Stromal cell of bone marrow (primary cell): ENCODE results near the gene EFCAB8.

Experiments used
- DNase-seq: peaks from one replicate; pipeline ENCODE4 v3.0.0-alpha.2; 2012; ENCODE audit warnings: low read depth

The EFCAB8 gene

GRCh38 chr20:32858701-32859372 lies at the start of gene EFCAB8:
EFCAB8 (plus strand) TSS chr20:32858923; CDS start chr20:32863793, 4,870 bp downstream.
- no peak for DNase-seq

GRCh38 chr20:32809907-32810306 lies 48.8 kb upstream of the EFCAB8 start:
- no peak for DNase-seq

GRCh38 chr20:32810941-32811340 lies 47.8 kb upstream of the EFCAB8 start:
- no peak for DNase-seq

- no peak for DNase-seq
These were observed 46.8 kb upstream of the EFCAB8 start for GRCh38 chr20:32811886-32812285.

- no peak for DNase-seq
These were observed 38.6 kb upstream of the EFCAB8 start for GRCh38 chr20:32819992-32820697.

GRCh38 chr20:32820698-32821377 lies 37.9 kb upstream of the EFCAB8 start:
- DNase-seq: no peak

GRCh38 chr20:32822225-32822624 lies 36.5 kb upstream of the EFCAB8 start:
- DNase-seq: no peak

GRCh38 chr20:32823078-32823477 lies 35.6 kb upstream of the EFCAB8 start:
- peak; percentile 64 for DNase-seq

GRCh38 chr20:32823737-32824588 lies 34.8 kb upstream of the EFCAB8 start:
- no peak for DNase-seq

- DNase-seq: peak; percentile 11
These were observed 30.6 kb upstream of the EFCAB8 start for GRCh38 chr20:32828029-32828680.

- DNase-seq: peak; percentile 22
These were observed 29.3 kb upstream of the EFCAB8 start for GRCh38 chr20:32829311-32830005.

GRCh38 chr20:32830437-32830836 lies 28.3 kb upstream of the EFCAB8 start:
- DNase-seq: peak; percentile 20

GRCh38 chr20:32831982-32832381 lies 26.7 kb upstream of the EFCAB8 start:
- no peak for DNase-seq

GRCh38 chr20:32832664-32833063 lies 26.1 kb upstream of the EFCAB8 start:
- no peak for DNase-seq

GRCh38 chr20:32834972-32835371 lies 23.8 kb upstream of the EFCAB8 start:
- no peak for DNase-seq

- no peak for DNase-seq
These were observed 21.6 kb upstream of the EFCAB8 start for GRCh38 chr20:32837157-32837556.

GRCh38 chr20:32839227-32839981 lies 19.3 kb upstream of the EFCAB8 start:
- no peak for DNase-seq

- DNase-seq: no peak
These were observed 18.8 kb upstream of the EFCAB8 start for GRCh38 chr20:32839982-32840285.

- no peak for DNase-seq
These were observed 17.5 kb upstream of the EFCAB8 start for GRCh38 chr20:32841174-32841573.

GRCh38 chr20:32841632-32842031 lies 17.1 kb upstream of the EFCAB8 start:
- DNase-seq: no peak
